Neural progenitor cell (in vitro differentiated cells): Measurements from ENCODE around the gene NARF. TPM values are rescaled to one million over a fixed set of nuclear protein-coding genes. Genes with fewer than 3 reads are reported as not detected.

Experiments
- DNase-seq: peaks from one replicate; pipeline ENCODE4 v3.0.0-alpha.2; 2016; ENCODE audit warnings: low spot score
- H2AFZ ChIP-seq: fragments of 200-600 bp; sonication (generic); replicated peaks from 2 replicates; pipeline ENCODE4 v1.6.1; 2016; ENCODE audit warnings: antibody characterized with exemption
- H3F3A ChIP-seq: fragments of 200-600 bp; sonication (generic); 2 replicates; pipeline ENCODE4 v1.6.1; 2016; ENCODE audit warnings: antibody characterized with exemption, low read depth
- H3K27ac ChIP-seq: fragments of 200-600 bp; sonication (generic); 2 replicates; pipeline ENCODE4 v1.5.1; 2016; ENCODE audit warnings: mild to moderate bottlenecking
- H3K27me3 ChIP-seq: fragments of 200-600 bp; sonication (generic); 2 replicates; pipeline ENCODE4 v1.6.1; 2016; ENCODE audit warnings: mild to moderate bottlenecking, moderate library complexity
- H3K36me3 ChIP-seq: fragments of 200-600 bp; sonication (generic); 2 replicates; pipeline ENCODE4 v1.5.1; 2016
- H3K4me1 ChIP-seq: fragments of 200-600 bp; sonication (generic); 2 replicates; pipeline ENCODE4 v1.6.1; 2016; ENCODE audit warnings: mixed run types
- H3K4me2 ChIP-seq: fragments of 200-600 bp; sonication (generic); 2 replicates; pipeline ENCODE4 v1.6.1; 2016
- H3K4me3 ChIP-seq: fragments of 200-600 bp; sonication (generic); 2 replicates; pipeline ENCODE4 v1.5.1; 2016
- H3K79me2 ChIP-seq: fragments of 200-600 bp; sonication (generic); 2 replicates; pipeline ENCODE4 v1.6.1; 2016; ENCODE audit warnings: low read depth
- H3K9ac ChIP-seq: fragments of 200-600 bp; sonication (generic); 2 replicates; pipeline ENCODE4 v1.6.1; 2016
- H3K9me3 ChIP-seq: fragments of 200-600 bp; sonication (generic); 2 replicates; pipeline ENCODE4 v1.5.1; 2016; ENCODE audit warnings: low read depth
- H4K20me1 ChIP-seq: fragments of 200-600 bp; sonication (generic); 2 replicates; pipeline ENCODE4 v1.6.1; 2016; ENCODE audit warnings: low read depth
- H3K27ac Mint-ChIP-seq: 3 replicates; pipeline ENCODE4 v1.8.0; 2021; ENCODE audit warnings: mixed read lengths
- H3K27me3 Mint-ChIP-seq: 2 replicates; pipeline ENCODE4 v1.8.0; 2022; ENCODE audit warnings: low read depth, mild to moderate bottlenecking, inconsistent platforms, moderate library complexity, mixed read lengths; ENCODE audit not compliant: insufficient read depth
- H3K36me3 Mint-ChIP-seq: 3 replicates; pipeline ENCODE4 v1.8.0; 2021; ENCODE audit warnings: mixed read lengths
- H3K4me1 Mint-ChIP-seq: 3 replicates; pipeline ENCODE4 v1.8.0; 2021; ENCODE audit warnings: mixed read lengths
- H3K4me3 Mint-ChIP-seq: 3 replicates; pipeline ENCODE4 v1.8.0; 2021; ENCODE audit warnings: mild to moderate bottlenecking, moderate library complexity, mixed read lengths
- H3K9me3 Mint-ChIP-seq: 3 replicates; pipeline ENCODE4 v1.8.0; 2020; ENCODE audit warnings: mixed read lengths
- EZH2 ChIP-seq: fragments of 200-600 bp; sonication (generic); IDR thresholded peaks from 2 replicates; pipeline ENCODE4 v1.6.1; 2017; ENCODE audit warnings: antibody characterized with exemption, mild to moderate bottlenecking, moderate library complexity
- EZH2phosphoT487 ChIP-seq: fragments of 200-600 bp; sonication (generic); IDR thresholded peaks from 2 replicates; pipeline ENCODE4 v1.6.1; 2017; ENCODE audit warnings: antibody characterized with exemption
- total RNA-seq: library from RNA; depleted of rRNA; stranded (reverse); fragments of >200 nt; gene quantifications from 2 replicates; pipeline ENCODE4 v1.2.3, GENCODE V29; 2015; ENCODE audit warnings: low replicate concordance
- TF ChIP-seq, protein P1 (sequence below): fragments of 200-600 bp; sonication (generic); IDR thresholded peaks from 2 replicates; pipeline ENCODE4 v1.5.1; 2017; ENCODE audit warnings: antibody characterized with exemption, mild to moderate bottlenecking

Gene NARF
- total RNA-seq, 1 donor from 2014 or later = 166 TPM

DNA sequence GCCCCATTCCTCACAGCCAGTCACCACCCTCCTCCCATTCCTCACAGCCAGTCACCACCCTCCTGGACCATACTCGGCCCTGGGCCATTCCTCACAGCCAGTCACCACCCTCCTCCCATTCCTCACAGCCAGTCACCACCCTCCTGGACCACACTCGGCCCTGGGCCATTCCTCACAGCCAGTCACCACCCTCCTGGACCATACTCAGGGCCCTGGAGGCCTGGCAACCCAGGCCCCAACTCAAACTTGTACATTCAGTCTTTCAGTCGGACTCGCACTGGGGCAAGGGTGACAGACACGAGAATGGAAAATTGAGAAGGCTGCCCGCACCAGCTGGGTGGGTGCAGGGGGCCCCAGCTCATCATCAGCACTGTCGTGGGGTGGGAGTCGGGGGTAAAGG, 30.6 kb downstream of the NARF start:
- H3F3A ChIP-seq = peaks cover 5% of the 10 kb centered on the region
- no peak for TF ChIP-seq EZH2phosphoT487
- TF ChIP-seq, protein P1, sequence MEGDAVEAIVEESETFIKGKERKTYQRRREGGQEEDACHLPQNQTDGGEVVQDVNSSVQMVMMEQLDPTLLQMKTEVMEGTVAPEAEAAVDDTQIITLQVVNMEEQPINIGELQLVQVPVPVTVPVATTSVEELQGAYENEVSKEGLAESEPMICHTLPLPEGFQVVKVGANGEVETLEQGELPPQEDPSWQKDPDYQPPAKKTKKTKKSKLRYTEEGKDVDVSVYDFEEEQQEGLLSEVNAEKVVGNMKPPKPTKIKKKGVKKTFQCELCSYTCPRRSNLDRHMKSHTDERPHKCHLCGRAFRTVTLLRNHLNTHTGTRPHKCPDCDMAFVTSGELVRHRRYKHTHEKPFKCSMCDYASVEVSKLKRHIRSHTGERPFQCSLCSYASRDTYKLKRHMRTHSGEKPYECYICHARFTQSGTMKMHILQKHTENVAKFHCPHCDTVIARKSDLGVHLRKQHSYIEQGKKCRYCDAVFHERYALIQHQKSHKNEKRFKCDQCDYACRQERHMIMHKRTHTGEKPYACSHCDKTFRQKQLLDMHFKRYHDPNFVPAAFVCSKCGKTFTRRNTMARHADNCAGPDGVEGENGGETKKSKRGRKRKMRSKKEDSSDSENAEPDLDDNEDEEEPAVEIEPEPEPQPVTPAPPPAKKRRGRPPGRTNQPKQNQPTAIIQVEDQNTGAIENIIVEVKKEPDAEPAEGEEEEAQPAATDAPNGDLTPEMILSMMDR = no peak
- TF ChIP-seq EZH2 = no peak
- H4K20me1 ChIP-seq = peaks cover 9% of the 10 kb centered on the region
- no peak overlapping the region for H3K4me3 ChIP-seq
- no peaks in the 10 kb centered on the region for H3K9me3 ChIP-seq
- Mint-ChIP-seq H3K4me1 (peaks cover 5% of the 10 kb centered on the region), H3K9me3 (no peaks in the 10 kb centered on the region), H3K36me3 (peaks cover 26% of the 10 kb centered on the region), H3K27ac (no peak overlapping the region), H3K27me3 (peaks cover 5% of the 10 kb centered on the region), H3K4me3 (no peak overlapping the region)
- H3K27me3 ChIP-seq = no peaks in the 10 kb centered on the region
- DNase-seq = no peak
- no peaks in the 10 kb centered on the region for H3K4me1 ChIP-seq
- no peaks in the 10 kb centered on the region for H3K36me3 ChIP-seq
- H3K9ac ChIP-seq = no peak overlapping the region
- H3K4me2 ChIP-seq = no peak overlapping the region
- no peaks in the 10 kb centered on the region for H3K79me2 ChIP-seq
- no peak overlapping the region for H3K27ac ChIP-seq
- no peak overlapping the region for H2AFZ ChIP-seq

DNA sequence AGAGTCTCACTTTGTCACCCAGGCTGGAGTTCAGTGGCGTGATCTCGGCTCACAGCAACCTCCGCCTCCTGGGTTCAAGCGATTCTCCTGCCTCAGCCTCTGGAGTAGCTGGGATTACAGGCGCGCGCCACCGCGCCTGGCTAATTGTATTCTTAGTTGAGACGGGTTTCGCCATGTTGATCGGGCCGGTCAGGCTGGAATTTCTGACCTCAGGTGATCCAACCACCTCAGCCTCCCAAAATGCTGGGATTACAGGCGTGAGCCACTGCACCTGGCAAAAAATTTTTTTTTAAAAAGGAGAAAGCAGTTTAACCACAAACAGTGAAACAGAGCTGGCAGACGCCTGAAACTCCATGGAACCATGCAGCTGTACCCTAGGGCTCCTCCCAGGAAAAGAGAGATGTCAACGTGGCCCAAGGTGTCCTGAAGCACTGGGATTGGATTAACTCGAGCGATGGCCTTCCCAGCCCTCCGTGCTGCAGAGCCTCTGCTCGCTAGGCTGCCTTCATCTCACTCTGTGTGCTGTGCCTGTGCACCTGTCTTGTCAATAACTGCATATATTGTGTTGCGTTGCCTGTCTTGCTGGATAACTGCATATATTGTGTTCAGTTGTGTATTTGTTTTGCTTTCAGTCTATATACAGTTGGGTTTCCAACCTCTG, 31.4 kb downstream of the NARF start:
- no peak overlapping the region for H2AFZ ChIP-seq
- TF ChIP-seq, protein P1 = no peak
- TF ChIP-seq EZH2phosphoT487 (no peak), EZH2 (no peak)
- peaks cover 14% of the 10 kb centered on the region for H3K27me3 Mint-ChIP-seq
- no peak overlapping the region for H3K27ac ChIP-seq
- H3K9me3 ChIP-seq = no peaks in the 10 kb centered on the region
- peaks cover 12% of the 10 kb centered on the region for H3K4me1 Mint-ChIP-seq
- H3K9me3 Mint-ChIP-seq = peaks cover 6% of the 10 kb centered on the region
- H3K4me2 ChIP-seq = no peak overlapping the region
- no peaks in the 10 kb centered on the region for H3K4me1 ChIP-seq
- H3F3A ChIP-seq = peaks cover 9% of the 10 kb centered on the region
- no peaks in the 10 kb centered on the region for H3K36me3 ChIP-seq
- no peak overlapping the region for H3K4me3 ChIP-seq
- H3K9ac ChIP-seq = no peak overlapping the region
- no peak for DNase-seq
- no peak overlapping the region for H3K27ac Mint-ChIP-seq
- H3K79me2 ChIP-seq = no peaks in the 10 kb centered on the region
- H3K4me3 Mint-ChIP-seq = no peak overlapping the region
- no peaks in the 10 kb centered on the region for H3K27me3 ChIP-seq
- H4K20me1 ChIP-seq = peaks cover 9% of the 10 kb centered on the region
- H3K36me3 Mint-ChIP-seq = peaks cover 22% of the 10 kb centered on the region

DNA sequence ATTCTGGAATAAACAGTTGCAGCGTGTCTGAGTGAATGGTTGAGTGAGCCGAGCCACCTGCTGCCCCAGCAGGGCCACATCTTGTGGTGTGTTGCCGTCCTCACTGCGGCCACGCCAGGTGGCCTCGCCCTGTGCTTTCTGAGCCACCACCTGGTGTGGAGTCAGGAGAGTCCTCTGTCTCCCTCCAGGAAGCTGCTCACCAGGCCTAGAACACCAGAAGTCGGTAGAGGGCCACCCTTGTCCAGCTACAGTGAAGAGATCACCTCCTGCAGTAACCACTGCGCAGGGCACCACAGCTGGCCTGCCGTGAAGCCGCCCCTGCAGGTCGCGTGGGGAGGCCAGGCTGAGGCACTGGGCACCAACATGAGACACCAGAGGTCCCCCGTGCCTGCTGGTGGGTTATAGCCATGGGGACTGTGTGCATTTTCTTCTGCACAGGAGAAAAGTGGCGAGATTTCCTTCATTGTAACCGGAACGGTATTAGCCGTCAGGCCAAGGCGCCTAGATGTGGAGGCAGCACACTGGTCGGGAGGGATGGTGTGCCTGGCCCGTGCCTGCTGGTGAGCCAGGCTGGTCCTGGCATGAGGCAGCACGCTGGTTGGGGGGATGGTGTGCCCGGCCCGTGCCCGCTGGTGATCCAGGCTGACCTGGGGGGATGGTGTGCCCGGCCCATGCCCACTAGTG, 32.1 kb downstream of the NARF start:
- no peak for DNase-seq
- no peaks in the 10 kb centered on the region for H3K79me2 ChIP-seq
- no peak overlapping the region for H3K4me3 Mint-ChIP-seq
- H3F3A ChIP-seq = peaks cover 16% of the 10 kb centered on the region
- H3K4me1 Mint-ChIP-seq = peaks cover 12% of the 10 kb centered on the region
- peaks cover 19% of the 10 kb centered on the region for H3K36me3 Mint-ChIP-seq
- H3K4me2 ChIP-seq = no peak overlapping the region
- H2AFZ ChIP-seq = no peak overlapping the region
- peaks cover 9% of the 10 kb centered on the region for H4K20me1 ChIP-seq
- peaks cover 16% of the 10 kb centered on the region for H3K27me3 Mint-ChIP-seq
- H3K36me3 ChIP-seq = no peaks in the 10 kb centered on the region
- H3K27ac ChIP-seq = no peak overlapping the region
- no peaks in the 10 kb centered on the region for H3K9me3 ChIP-seq
- TF ChIP-seq, protein P1 = no peak
- TF ChIP-seq EZH2 (no peak), EZH2phosphoT487 (no peak)
- no peaks in the 10 kb centered on the region for H3K4me1 ChIP-seq
- H3K27me3 ChIP-seq = peaks cover 3% of the 10 kb centered on the region
- no peak overlapping the region for H3K27ac Mint-ChIP-seq
- H3K4me3 ChIP-seq = no peak overlapping the region
- no peak overlapping the region for H3K9ac ChIP-seq
- peaks cover 6% of the 10 kb centered on the region for H3K9me3 Mint-ChIP-seq
